Stimulated activated CD4-positive, alpha-beta T cell treated with anti-CD3 and anti-CD28 coated beads, Interleukin-2, amount 100 ng/mL, for 48 hours (primary cell): ENCODE results near the gene PKD1L1.
"Not testable (repeated sequence)": the region's sequence is repeated elsewhere in the genome, so short reads cannot be mapped to it uniquely, and the experiment has no call there.

ENCODE experiments used
- DNase-seq, 2 donors: peaks; one replicate each; pipeline ENCODE4 v3.0.0-alpha.2; 2020

Gene PKD1L1

GRCh38 chr7:47937711-47938573 lies 10.3 kb downstream of the PKD1L1 start:
- DNase-seq: no peak

- peak; percentile 8 to 12 for DNase-seq
Observed at GRCh38 chr7:47937065-47937687, 11.1 kb downstream of the PKD1L1 start.

GRCh38 chr7:47936323-47936722 lies 11.9 kb downstream of the PKD1L1 start:
- no peak for DNase-seq

GRCh38 chr7:47935336-47935735 lies 12.9 kb downstream of the PKD1L1 start:
- no peak for DNase-seq

- no peak for DNase-seq
Observed at GRCh38 chr7:47934831-47935230, 13.4 kb downstream of the PKD1L1 start.

- no peak for DNase-seq
Observed at GRCh38 chr7:47933215-47933614, 15.1 kb downstream of the PKD1L1 start.

- DNase-seq: no peak
Observed at GRCh38 chr7:47932466-47933037, 15.7 kb downstream of the PKD1L1 start.

- no peak for DNase-seq
Observed at GRCh38 chr7:47932016-47932415, 16.2 kb downstream of the PKD1L1 start.

GRCh38 chr7:47931005-47932004 lies 17.0 kb downstream of the PKD1L1 start:
- DNase-seq: no peak

GRCh38 chr7:47924266-47924665 lies 24.0 kb downstream of the PKD1L1 start:
- DNase-seq: no peak

- DNase-seq: not testable (repeated sequence)
Observed at GRCh38 chr7:47923081-47923875, 25.0 kb downstream of the PKD1L1 start.

GRCh38 chr7:47916514-47916913 lies 31.8 kb downstream of the PKD1L1 start:
- DNase-seq: not testable (repeated sequence)

GRCh38 chr7:47915616-47915976 lies 32.7 kb downstream of the PKD1L1 start:
- DNase-seq: no peak

- DNase-seq: no peak
Observed at GRCh38 chr7:47914717-47915615, 33.3 kb downstream of the PKD1L1 start.

- DNase-seq: no peak
Observed at GRCh38 chr7:47912332-47912731, 35.9 kb downstream of the PKD1L1 start.

- DNase-seq: no peak
Observed at GRCh38 chr7:47908720-47909119, 39.5 kb downstream of the PKD1L1 start.

GRCh38 chr7:47907981-47908616 lies 40.2 kb downstream of the PKD1L1 start:
- DNase-seq: no peak

- DNase-seq: no peak
Observed at GRCh38 chr7:47906883-47907282, 41.4 kb downstream of the PKD1L1 start.

GRCh38 chr7:47905076-47905920 lies 43.0 kb downstream of the PKD1L1 start:
- DNase-seq: no peak
